GOT3 (cell line): ENCODE data around the gene HSPB3.
"Not testable (repeated sequence)": the region's sequence is repeated elsewhere in the genome, so short reads cannot be mapped to it uniquely, and the experiment has no call there.

ENCODE experiments used
- DNase-seq: peaks from one replicate; lab custom pipeline; 2025; ENCODE audit warnings: mixed read lengths; lab: John Stamatoyannopoulos, UW

The HSPB3 gene

DNA sequence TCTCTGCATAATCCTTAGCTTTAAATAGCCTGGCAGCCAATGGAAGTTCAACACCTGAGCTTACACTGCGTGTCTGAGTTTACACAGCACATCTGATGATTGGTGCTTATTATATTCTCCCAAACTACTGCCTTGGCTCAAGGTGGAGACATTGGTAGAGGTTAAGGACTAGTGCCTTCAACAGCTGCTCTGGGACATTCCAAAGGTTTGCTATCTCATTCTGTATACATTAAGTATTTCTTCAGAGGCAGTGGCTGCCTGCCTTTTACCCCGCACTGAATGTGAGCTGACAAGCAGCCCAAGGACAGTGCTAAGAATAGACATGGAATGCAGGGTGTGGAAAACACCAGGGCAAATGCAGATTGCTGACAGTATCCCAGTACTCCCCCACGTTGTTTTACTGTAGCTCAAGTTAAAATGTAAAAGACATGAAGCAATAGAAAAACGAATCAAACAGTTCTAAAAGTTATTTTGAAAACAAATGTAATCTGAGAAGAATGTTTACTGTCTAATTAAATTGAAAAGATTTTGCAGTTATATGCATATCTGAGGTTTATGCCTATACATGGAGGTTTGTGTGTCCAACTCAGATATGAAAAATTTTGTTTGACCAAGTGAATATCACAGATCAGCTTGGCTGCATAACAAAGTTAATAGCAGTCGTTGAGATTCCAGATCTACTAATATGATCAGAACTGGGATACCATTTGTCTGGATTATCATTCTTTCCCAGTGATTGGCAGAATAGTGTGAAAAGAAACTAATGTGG lies 1.8 kb downstream of the HSPB3 start:
- no peak for DNase-seq

DNA sequence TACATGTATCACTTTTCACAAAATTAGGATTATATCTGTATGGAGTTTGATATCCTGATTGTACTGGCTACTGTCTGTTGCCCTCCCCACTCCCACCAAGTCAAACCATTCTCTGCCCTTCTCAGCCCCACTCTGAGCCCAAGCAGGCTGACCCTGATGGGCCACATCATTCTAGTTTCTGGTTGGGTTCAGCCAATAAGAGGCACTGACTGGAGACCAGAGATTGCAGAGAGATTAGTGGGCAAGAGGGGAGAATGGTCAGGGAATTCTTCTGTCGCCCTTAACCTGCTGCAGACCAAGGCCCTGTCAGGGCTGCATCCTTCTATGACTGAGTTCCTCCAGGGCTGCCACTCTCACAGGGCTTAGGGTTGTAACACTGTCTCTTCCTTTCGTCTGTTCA lies 2.7 kb downstream of the HSPB3 start:
- no peak for DNase-seq

DNA sequence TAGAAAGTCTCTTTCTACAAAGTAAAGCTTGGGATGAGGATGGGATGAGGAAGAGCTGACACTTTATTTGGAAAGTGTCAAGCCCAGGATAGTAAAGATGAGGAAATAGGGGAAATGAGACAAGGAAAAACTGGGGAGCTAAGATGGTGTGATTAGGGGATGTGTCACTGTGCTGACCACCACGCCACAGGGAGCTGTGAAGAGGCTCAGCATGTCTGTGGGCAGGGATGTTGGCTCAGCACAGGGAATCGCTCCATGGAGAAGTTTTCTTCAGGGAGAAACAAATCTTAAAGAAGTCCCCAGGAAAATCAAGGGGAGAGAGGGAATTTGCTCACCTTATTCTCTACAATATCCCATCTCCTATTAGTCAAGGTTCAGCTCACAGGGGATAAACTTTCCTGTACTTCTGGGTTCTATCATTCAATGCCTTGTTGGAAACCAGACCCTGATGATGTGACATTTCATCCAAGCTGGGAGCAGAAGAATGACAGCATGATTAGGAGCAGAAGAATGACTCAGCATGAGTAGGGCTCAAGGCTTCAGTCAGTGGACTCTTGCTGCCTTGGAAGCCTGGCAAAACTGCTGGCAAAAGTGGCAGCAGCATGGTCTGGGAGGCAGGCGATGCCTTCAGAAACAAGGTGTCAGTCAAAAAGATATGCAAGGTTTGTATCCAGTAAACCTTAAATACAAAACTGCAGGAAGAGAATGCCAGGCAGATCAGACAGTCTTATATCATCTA lies 4.9 kb downstream of the HSPB3 start:
- DNase-seq = no peak

DNA sequence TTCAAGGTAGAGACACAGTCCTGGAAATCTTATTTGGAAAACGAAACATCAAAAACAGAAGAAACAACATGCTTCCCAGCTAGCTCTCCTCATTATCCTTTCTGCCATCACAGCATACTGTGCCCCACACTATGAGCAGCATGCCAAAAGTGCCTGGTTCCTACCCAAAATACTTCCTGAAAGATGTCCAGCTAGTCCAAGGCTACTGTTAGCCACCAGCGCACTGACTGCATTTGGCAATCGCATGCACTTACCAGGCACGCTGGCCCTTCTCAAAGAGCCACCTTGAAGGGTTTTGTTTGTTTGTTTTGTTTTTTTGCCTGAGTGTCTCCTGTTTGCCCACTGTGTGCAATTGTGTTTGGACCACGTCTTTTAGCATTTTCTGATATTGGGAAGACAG lies 6.8 kb downstream of the HSPB3 start:
- DNase-seq = no peak

DNA sequence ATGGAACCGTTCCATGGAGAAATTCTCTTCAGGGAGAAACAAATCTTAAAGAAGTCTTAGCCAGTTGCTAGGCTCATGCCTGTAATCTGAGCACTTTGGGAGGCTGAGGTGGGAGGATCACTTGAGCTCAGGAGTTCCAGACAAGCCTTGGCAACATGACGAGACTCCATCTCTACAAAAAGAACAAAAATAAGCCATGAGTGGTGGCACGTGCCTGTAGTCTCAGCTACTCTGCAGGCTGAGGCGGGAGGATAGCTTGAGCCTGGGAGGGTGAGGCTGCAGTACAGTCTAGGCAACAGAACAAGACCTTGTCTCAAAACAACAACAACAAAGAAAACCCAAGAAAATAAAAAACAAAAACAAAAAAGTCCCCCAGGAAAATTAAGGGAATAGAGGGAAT lies 8.2 kb downstream of the HSPB3 start:
- no peak for DNase-seq

DNA sequence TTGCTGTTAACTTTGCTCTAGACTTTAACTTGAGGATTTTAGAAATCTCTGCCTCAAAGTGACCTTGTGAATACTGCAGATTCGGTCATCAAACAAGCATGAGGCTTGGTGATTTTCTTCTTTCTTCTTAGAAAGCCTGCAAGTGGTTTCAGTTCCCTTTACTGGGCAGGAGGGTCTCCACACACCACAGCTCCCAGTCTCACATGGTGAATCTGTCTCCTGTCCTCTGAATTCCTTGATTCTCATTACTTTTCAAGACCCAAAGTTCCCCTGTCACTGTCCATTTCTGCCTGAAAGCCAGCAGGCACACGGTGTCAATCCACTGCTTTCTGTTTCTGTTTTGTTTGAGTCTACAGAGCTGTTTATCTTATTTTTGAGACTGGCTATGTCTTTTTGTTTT lies 14.1 kb downstream of the HSPB3 start:
- no peak for DNase-seq

DNA sequence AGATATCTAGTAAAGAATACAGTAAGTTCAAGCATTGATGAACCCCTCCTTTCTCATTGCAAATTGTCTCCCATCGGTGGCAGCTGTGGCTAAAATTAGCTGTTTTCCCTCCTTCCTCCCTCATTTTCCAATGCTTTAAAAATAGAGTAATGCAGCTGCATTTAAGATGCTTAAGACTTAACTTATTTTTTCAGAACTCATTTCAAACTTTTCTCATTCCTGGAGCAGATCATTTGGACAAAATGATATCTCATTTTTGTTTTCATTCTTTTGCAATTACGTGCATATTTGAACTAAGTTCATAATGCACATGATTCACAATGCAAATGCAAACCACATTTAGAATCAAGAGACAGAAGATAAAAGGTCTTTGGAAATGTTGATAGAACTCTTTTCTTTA lies 14.6 kb downstream of the HSPB3 start:
- no peak for DNase-seq

DNA sequence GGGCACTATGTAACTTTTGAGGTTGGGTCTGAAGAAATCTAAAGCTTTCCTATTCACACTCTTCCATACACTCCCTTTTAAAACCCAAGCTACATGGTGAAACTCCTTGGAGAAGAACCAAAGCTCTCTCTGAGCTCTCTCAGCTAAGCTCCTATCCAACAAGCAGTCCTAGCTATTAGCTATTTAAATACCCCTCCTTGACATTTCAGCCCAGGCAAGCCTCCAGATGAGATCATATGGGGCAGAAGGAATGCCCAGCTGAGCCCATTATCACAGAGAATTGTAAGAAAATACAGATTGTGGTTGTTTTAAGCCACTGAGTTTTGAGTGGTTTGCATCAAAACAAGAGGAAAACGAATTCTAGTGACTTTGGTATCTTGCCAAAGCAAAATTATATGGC lies 15.2 kb downstream of the HSPB3 start:
- DNase-seq = no peak

DNA sequence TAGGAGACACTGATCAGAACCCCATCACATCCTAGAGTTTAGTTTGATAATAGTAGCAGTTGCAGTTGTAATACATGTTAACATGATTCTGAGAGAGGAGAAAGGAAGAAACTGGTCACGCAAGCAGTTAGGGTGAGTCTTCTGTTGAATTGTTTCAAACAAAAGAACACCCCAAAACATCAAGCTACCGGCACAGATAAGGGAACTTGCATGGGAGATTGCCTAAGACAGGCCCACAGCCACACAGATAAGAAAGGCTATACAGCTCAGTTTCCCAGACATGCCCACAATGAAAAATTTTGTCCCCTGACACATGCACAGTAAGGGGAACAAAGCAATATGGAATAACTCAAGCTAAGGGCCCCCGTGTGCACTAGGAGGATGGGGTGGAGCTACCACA lies 15.9 kb downstream of the HSPB3 start:
- no peak for DNase-seq

DNA sequence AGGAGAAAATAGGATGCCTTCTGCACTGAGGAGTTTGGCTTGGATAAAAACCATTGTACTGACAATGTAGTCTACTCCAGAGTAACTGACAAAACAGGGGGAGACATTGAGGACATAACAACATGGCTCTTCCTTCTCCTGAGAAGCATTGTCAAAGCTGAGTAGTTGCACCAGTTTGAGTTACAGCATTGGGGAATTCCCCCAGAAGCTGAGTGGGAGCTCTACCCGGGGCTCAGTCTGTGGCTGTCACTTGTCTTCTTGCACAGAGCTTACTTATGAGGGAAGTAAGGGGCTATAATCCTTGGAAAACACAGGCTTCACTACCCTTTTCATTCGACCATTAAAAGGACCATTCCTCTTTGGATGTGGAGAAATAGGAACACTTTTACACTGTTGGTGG lies 21.2 kb downstream of the HSPB3 start:
- no peak for DNase-seq

DNA sequence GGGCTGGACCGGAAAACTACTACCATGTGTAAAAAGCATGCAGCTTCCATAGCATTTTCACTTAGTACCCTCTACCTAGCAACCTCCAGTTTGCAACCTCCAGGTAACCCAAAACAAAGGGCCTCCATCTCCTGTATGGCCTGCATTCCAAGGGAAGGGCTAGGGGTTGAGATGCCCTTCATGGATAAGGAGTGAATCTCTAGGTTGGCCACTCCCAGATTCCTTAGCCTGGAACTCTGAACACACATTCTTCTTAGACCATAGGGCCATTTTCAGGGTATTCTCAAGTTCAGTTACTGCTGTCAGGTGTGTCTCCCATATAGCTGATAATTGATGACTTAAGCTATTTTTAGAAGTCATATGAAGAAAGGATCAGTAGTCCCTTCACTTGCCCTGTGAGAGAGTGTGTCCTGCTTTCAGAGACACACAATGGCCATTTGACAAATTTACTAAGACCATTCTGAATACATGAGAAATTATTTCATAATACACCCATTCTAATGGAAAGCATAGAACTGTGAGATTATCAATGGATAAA lies 22.5 kb downstream of the HSPB3 start:
- DNase-seq = no peak

DNA sequence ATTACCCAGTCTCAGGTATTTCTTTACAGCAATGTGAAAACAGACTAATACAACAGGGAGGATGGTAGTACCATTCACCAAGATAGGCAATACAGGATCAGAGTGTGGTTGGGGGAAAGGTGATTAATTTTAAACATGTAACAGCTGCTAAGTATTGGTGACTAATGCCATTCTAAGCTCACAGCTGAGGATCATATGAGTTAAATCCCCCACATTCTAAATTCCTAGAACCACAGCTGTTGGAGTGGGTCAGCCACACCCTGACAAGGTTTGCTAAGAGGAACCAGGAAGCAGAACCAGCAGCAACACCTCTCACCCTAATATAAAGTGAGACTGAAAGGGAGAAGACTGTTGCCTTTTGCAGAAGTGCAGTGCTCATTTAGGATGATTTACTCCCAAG lies 24.8 kb downstream of the HSPB3 start:
- DNase-seq = no peak

DNA sequence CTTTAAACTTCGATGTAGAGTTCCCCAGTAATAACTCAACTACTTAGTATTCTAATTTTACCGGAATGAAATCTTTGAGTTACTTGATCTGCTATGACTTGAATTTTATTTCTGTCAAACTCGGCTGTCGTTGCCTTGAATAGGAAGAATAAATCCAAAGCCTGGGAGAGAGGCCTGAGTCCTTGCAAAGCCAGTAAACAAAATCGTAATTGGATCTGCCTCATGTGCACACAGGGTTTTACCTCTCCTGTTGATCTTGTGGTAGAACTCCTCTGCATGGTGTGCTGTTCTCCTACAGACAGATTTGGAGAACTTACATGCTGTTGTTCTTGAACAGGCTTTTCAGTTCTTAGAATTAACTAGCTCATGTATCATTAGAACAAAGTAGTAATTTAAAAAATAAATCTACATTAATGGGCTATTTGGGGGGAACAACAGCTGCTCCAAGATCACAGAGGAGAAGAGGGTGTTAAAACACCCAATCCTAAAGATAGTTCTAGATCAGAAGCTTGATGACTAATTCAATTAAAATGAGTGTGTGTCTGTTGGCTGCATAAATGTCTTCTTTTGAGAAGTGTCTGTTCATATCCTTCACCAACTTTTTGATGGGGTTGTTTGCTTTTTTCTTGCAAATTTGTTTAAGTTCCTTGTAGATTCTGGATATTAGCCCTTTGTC lies 28.9 kb downstream of the HSPB3 start:
- DNase-seq = no peak

DNA sequence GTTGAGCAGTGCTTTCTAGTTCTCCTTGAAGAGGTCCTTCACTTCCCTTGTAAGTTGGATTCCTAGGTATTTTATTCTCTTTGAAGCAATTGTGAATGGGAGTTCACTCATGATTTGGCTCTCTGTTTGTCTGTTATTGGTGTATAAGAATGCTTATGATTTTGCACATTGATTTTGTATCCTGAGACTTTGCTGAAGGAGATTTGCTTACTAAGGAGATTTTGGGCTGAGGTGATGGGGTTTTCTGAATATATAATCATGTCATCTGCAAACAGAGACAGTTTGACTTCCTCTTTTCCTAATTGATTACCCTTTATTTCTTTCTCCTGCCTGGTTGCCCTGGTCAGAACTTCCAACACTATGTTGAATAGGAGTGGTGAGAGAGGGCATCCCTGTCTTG lies 30.2 kb downstream of the HSPB3 start:
- DNase-seq = not testable (repeated sequence)

DNA sequence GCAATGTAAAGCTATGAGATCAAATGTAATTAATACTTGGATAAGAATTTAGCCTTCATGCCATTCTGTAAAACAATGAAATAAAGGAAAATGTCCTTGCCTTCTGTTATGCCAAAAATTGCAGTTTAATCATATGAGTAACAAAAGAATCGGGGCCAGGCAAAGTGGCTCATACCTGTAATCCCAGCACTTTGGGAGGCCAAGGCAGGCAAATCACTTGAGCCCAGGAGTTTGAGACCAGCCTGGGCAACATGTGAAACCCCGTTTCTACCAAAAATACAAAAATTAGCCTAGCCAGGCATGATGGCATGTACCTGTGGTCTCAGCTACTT lies 34.1 kb downstream of the HSPB3 start:
- DNase-seq = not testable (repeated sequence)

DNA sequence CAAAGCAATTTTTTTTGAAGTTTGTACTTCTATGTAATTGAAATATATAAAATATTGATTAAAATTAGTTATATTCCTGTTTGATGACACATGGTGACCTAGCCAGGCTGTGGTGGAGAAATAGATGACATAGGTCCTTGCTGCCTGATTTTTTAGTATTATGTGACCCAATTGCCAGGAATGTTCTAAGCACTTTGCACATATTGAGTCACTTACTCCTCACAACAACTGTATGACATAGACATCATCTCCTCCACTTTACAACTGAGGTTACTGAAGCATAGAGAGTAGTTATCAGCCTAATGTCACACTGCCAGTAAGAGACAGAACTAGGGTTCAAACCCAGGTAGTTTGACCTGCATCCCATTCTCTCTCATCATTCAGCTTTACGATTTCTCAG lies 35.8 kb downstream of the HSPB3 start:
- no peak for DNase-seq

DNA sequence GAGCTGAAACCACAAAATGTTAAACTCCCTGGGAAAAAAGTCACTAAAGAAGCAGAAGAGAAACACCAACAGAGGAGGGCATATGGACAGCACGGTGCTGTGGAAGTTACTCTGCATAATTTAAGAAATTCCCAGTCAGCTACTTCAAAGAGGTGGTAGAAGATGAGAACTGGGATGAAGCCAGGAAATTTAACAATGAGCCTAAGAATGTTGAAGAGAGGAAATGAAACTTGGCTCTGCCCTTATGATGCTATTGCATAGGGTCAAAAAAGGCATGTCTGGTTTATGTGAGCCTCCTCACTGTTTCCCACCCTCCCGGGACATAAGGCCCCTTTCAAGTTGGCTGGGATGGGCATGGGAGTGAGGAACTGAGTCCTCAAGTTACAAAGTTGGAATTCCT lies 36.7 kb downstream of the HSPB3 start:
- DNase-seq = no peak

DNA sequence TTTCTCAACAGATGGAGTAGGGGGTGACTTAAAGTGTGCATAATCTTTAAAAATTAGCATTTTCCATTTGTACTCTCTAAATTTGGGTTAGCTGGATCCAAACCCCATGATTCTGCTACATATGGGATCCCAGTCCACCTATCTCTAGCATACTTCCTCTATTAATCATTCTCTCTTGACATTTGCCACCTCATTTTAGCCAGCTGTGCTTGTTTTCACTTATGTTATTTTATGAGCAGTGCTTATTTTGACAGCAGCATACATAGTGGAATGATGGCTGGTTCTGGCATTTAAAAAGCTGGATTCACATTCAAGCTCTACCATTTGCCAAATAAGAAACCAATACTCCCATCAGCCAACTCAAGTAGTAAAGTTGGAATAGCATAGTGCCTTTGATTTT lies 39.5 kb downstream of the HSPB3 start:
- no peak for DNase-seq
